Lower leg skin (tissue), 3 donors: ENCODE results near the gene POLR2H.

Experiments
- CTCF ChIP-seq, 3 donors: fragments of 450-650 bp; IDR thresholded peaks; one replicate each; pipeline ENCODE4 v1.5.1; 2016; ENCODE audit warnings: antibody characterized with exemption in 3 of 3, mild to moderate bottlenecking in 3 of 3, moderate library complexity in 2 of 3
- POLR2A ChIP-seq, 2 donors: fragments of 450-650 bp; IDR thresholded peaks; one replicate each; pipeline ENCODE4 v1.6.1; 2016 to 2017; ENCODE audit warnings: antibody characterized with exemption in 2 of 2, mild to moderate bottlenecking in 1 of 2, moderate library complexity in 1 of 2

GRCh38 chr3:184334470-184335158 lies 26.9 kb upstream of the POLR2H start:
- TF ChIP-seq POLR2A (IDR thresholded peaks at IDR 0.05) (no peak), CTCF (IDR thresholded peaks at IDR 0.05) (no peak)
